DMS153 treated with DMSO at 0.1 percent for 48 hours (cell line): ENCODE data around the gene HLF.

Source experiments
- DNase-seq: peaks from one replicate; lab custom pipeline; 2025; ENCODE audit not compliant: unreplicated experiment; lab: John Stamatoyannopoulos, UW

HLF gene

DNA sequence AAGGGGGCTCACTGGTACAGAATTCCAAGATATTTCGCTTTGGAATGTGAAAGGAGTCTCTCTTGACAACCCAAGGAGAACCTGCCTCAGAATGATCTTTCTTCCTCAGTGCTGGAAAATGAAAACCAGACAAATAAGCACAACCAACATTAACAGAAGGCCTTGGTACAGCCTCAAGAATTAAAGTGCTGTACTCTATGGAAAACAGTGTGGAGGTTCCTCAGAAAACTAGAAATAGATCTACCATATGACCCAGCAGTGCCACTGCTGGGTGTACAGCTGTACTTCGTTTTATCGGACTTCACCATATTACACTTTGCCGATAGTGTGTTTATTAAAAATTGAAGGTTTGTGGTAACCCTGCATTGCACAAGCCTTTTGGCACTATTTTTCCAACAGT, 25.2 kb downstream of the HLF start:
- no peak for DNase-seq

DNA sequence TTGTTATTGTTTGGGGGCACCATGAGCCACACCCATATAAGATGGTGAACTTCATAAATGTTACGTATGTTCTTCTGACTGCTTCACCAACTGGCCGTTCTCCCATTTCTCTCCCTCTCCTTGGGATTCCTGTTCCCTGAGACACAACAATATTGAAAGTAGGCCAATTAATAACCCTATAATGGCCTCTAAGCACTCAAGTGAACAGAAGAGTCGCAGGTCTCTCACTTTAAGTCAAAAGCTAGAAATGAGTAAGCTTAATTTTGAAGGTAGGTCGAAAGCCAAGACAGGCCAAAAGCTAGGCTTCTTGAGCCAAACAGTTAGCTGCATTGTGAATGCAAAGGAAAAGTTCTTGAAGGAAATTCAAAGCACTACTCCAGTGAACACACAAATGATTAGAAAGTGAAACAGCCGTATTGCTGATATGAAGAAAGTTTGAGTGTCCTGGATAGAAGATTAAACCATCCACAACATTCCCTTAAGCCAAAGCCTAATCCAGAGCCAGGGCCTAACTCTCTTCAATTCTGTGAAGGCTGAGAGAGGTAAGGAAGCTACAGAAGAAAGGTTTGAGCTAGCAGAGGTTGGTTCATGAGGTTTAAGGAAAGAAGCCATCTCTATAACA, 25.8 kb downstream of the HLF start:
- no peak for DNase-seq

DNA sequence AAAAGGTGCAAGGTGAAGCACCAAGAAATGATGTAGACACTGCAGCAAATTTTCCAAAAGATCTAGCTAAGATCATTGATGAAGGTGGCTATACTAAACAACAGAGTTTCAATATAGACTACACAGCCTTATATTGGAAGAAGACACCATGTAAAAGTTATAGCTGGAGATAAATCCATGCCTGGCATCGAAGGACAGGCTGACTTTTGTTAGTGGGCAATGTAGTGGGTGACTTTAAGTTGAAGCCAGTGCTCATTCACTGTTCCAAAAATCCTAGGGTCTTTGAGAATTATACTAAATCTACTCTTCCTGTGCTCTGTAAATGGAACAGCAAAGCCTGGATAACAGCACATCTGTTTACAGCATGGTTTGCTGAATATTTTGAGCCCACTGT, 26.4 kb downstream of the HLF start:
- no peak for DNase-seq

GRCh38 chr17:55292094-55292493, 27.3 kb downstream of the HLF start:
- no peak for DNase-seq

GRCh38 chr17:55294042-55294751, 29.4 kb downstream of the HLF start:
- DNase-seq: no peak

DNA sequence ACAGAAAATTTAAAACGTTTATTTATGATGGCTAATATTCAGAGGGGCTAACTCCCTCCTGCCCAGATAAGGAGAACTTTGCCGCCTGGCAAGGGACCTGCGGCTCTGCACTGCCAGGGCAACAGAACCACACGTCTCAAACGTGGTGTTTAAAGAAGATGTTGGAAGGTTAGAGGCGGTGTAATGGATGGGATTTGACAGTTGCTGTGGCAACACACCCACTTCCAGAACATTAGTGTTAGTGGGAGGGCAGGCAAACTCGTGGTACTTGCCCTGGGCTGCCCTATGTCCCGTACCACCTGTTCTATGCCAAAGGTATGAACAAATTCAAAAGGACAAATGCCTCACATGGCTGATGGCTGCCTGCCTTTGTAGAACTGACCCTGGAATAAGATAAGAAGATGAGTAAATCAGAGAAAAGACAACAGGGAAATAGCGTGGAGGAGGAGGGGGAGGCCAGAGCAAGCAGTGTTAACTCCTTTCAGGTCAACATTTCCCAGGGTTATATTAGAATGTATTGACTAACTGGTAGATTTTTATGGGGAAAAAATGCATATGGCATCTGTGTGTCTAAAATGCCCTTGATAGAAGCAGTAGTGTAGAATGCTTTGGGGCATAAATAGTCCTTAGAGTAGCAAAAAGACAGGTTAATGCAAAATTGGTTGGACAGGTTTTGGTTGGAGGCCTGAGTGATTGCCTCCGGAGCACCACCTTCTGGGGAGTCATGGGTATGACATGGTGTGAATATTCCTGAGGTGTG, 30.8 kb downstream of the HLF start:
- peak; percentile 44 for DNase-seq

GRCh38 chr17:55296171-55296695, 31.5 kb downstream of the HLF start:
- no peak for DNase-seq

GRCh38 chr17:55296699-55297098, 31.9 kb downstream of the HLF start:
- no peak for DNase-seq

- no peak for DNase-seq
Observed at GRCh38 chr17:55298111-55298730, 33.5 kb downstream of the HLF start.

DNA sequence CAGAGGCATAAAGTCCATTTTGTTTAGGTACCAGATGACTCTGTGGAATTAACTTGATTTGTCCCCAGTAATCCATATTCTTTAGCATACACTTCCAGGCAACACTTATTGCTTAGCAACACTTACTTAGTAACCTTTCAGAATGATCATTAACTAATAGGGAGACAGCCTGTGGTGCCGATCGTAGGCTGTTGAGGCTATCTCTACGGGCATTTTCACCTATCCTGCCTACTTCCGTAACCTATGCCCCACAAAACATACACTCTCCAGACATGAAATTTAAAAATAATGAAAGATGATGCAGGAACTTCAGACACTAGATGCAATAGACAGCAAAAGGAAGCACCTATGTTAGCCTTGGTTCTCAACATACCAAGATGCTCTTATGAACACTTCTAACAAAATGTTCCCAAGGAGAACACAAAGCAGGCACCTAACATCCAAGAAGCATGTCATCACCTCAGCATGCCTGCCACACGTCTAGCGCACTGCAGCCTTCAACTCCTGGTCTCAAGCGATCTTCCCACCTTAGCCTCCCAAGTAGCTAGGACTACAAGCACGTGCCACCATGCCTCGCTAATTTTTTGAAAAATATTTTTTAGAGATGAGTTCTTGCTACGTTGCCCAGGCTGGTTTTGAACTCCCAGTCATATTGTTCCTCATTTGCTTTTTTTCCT, 34.5 kb downstream of the HLF start:
- no peak for DNase-seq

- DNase-seq: no peak
Observed at GRCh38 chr17:55299890-55300289, 35.1 kb downstream of the HLF start.

GRCh38 chr17:55300479-55301290, 35.9 kb downstream of the HLF start:
- DNase-seq: no peak

DNA sequence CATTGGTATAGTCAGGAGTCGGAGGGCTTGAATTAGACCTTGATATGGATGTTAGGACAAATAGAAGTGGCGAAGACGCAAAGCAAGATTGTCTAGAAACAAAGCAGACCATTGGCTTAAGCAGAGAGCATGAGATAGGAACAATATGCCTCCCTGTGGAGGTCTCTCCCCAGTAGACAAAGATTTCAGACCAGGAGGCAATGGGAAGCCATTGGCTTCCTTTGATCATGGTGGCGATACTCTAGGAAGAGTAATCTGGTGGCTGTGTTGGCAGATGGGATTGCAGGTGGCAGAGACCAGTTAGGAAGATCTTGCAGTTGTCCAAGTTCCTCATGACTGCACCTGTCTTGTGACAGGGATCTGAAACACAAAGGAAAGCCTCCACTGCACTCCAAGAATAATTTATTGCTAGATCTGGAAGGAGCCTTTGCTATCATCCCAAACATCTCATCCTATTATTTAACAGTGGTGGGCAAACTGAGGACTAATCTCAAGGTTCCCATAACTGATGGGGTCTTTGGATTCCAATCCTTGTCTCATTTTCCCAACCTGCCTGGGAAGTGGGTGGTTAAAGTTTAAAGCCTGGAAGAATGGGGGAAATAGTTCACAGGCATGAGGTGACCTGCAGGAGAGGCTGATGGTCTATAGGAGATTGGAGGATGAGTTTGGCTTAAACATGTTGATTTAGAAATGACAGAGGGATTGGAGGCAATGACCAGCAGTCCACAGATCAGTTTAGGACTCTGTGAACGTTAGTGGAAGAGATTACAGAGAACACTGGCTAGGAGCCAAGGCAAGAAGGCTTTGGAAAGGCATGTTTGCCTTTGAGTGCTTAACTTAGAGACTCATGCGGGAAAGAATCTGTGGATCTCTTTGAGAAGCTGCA, 37.0 kb downstream of the HLF start:
- no peak for DNase-seq

DNA sequence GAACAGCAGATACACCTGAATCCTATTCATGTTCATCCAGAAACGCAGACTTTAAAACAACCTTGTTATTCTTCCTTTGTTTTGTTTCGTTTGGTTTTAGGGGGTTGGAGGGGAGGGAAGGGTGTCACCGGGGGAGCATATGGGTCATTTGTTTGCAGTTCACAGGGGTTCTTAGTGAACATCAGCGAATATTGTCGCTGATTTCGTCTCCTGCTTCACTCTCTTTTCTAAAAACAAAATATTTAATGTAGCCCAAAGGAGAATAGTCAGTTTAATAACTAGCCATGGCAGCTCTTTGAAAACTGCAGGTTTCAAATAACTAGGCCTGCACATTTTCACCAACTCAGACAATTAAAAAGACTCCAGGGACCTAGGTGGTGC, 37.6 kb downstream of the HLF start:
- no peak for DNase-seq

GRCh38 chr17:55303008-55303493, 38.3 kb downstream of the HLF start:
- DNase-seq: no peak

DNA sequence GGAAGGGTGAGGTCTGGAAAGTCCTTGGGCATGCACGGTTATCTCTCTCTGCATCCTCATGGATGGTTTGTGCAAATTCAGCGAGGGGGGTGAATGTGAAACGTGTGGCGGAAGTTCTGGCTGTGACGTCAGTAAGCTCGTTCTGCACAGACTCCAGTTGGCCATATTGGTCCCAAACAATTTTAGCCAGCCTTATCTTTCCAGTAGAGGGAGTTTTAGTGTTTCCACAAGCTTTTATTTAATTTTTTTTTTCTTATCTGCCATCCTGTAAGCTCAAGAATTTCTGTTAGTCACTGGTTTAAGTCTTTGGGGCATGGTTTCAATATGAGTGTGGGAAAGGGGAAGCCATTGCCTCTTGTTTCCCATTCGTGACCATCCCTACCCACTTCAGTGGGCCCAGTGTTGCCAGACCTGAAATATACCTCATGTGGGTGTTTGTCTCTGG, 39.0 kb downstream of the HLF start:
- DNase-seq: no peak

- DNase-seq: no peak
Observed at GRCh38 chr17:55304171-55304859, 39.6 kb downstream of the HLF start.

DNA sequence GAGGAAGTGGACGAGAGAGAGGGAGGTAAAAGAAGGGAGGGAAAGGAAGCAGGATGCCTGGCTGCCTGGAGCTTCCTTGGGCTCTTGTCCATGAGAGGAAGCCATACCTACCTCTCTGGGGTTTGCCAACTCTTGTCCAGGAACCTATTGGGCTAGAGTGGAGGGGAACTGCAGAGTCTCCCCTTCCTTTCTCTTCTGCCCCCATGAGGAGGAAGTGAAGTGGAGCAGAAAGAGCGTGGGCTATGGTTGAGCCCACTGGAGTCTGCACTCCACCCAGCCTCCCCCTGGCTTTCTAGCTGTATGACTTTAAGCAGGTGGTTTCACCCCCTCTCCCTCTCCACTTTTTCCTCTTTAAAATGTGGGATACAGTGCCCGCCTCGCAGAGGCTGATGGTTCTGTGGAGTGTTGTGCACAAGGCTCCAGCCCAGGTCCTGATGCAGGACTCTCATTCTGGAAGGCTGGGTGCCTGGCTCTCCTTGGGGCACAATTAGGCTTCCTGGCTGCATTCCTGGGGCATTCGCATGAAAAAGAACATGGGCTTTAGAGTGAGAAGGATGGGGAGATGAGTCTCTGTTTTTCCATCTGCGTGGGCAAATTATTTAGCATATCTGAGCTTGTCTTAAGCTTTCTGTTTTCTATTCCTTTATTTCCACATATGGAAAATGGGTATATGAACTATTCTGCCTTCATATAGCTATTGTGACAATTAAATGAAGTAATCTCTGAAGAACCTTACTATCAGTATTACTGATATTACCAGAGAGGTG, 40.7 kb downstream of the HLF start:
- DNase-seq: no peak
